Stimulated activated CD4-positive, alpha-beta T cell treated with anti-CD3 and anti-CD28 coated beads, Interleukin-1b, Interleukin-23, amount 100 ng/mL, for 1 hour (primary cell): ENCODE data around the gene ZNF48.
A peak's percentile ranks its signal among the peaks of the same experiment; 100 is the strongest.

ENCODE experiments used
- DNase-seq, 2 donors: peaks; one replicate each; pipeline ENCODE4 v3.0.0-alpha.2; 2020; ENCODE audit warnings: low read depth in 2 of 2

The ZNF48 gene

DNA sequence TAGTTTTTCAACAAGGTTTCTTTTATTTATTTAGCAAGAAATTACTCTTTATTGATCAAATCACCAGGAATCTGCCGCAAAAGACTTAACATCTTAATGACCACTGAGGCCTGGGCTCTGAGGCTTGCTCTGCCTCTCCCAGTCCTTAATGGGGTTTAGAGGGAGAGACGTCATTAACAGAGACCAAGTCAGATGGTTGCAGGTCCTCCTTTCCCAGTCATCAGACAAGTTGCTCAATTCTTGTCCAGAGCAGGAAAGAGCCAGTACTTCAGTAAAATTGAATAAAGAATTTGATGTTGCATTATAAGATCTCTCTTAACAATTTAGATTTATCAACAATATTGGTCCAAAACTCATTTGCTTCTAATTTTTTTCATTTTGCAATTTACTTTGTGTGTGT is 48.4 kb downstream of the ZNF48 start:
- DNase-seq, result no peak

DNA sequence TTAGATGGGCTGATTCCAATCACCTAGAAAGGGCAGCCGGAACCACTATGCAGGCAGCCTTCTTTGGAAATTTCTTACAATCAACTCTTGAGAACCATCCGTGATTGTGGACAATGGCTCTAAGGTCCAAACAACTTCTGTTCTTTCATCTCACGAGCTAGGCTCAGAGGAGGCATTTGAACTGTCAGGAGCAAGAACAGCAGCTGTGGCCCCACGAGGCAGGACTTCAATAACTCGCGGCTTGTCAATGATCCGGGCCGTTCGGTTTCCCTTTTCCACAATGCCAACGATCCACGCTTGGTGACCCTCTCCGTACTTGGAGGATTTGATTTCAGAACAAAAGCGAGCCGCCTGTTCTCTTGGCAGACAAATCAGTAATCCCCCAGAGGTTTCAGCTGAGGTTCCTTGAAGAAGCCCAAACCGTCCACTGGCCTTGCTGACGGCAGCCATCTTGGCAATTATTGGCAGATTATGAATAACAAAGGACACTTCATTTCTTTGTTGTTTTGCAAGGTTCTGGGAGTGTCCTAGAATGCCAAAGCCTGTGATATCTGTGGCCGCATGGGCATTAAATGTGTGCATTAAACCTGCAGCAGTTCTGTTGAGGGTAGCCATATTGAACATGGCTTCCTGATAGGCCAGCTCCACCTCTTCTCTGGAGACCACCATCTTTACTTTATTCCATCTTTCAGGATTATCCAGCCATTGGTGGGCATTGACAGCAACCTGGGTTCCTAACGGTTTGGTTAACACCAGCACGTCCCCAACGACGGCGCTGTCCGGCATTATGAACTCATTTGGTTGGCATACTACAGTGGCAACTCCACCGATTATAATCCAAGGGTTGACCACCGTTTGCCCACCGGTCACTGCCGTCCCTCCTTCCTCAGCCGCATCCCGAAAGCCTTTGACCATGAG is 49.3 kb downstream of the ZNF48 start:
- DNase-seq, result no peak

DNA sequence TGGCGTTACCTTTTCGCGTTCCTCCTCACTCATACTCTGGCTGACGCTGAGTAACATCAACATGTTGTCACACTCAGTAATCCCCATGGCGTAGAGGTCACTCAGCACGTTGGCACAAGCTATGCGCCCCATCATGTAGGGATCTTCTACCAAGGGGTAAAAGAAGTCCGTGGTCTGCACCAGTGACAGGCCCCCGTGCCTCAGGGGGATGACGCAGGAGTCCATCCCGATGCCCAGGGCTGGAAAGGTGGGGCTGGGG is 49.9 kb downstream of the ZNF48 start:
- DNase-seq, result no peak

DNA sequence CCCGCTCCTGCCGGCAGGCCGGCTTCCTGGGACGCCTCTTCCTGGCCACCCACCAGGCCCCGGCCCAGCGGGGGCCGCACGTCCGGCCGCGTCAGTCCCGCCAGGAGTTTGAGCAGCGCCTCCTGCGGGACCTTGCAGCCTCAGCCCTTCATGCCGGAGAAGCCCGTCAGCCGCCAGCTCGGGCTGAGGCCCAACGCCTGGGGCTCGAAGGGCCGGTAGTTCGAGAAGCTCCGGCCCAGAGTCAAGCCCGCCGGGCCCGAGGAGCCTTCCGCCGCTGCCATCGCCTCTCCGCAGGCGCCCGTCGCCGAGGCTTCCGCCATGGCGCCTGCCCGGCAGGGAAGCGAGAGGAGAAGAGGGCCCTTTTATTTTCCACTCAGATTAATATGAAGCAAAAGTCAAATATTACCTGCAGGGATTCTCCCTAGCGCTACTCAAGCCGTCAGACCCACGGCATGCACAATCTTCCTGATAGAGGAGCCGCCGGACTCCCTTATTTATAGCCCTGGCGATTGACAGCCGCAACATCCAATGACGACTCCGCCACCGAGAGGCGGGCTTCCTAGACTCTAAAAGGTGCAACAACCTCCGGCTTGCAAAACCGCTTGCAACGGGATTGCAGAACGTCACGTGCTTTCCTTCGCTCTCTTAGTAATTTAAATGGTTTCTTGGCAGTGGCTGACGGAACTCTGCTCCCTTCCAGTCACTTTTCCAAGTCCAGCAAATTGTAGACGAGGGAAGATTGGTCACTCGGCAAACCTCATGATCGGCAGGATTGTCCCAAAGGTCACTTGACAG is 50.4 kb downstream of the ZNF48 start, which contains the start of gene SEPHS2:
Gene SEPHS2, minus strand, starts transcription at position 467 of the 795 bp plus-strand sequence. Its CDS starts 147 bp downstream, at position 320.
- peak; percentile 85 to 92 for DNase-seq

DNA sequence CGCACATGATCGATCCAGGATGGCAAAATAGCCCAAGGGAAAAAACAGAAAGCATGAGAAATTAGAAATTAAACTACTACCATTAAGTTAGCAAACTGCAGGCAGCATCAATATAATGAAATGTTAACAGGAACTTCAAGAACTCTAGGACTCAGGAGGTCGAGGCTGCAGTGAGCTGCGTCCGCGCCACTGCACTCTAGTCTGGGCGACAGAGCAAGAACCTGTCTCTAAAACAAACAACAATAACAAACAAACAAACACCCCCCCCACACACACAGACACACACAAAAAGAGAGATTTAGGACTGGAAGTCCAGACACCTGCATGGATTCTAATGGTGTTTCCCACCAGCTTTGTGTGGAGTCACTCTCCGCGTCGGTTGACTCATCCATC is 51.0 kb downstream of the ZNF48 start:
- no peak for DNase-seq

DNA sequence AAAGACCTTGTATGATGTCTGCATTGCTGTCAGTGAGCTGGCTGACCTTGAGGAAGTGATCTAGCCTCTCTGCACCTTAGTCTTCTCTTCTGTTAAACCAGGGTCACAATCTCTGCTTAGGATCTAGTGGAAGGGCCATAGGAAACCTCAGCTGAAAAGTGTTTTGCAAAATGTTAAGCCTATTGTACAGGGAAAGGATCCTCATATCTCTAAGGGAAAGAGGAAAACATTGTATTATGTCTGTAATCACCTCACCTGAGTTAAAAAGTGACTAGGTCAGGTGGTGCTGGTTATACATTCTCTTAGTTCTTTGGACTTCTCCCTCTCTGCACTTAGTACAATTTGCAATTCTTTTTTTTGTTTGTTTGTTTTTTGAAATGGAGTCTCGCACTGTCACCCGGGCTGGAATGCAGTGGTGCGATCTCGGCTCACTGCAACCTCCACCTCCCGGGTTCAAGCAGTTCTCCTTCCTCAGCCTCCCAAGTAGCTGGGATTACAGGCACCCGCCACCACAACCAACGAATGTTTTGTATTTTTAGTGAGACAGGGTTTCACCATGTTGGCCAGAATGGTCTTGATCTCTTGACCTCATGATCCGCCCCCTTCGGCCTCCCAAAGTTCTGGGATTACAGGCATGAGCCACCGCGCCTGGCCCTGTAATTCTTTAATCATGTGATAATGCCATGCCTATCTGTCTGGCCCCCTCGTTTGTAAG is 52.4 kb downstream of the ZNF48 start:
- DNase-seq, result no peak

DNA sequence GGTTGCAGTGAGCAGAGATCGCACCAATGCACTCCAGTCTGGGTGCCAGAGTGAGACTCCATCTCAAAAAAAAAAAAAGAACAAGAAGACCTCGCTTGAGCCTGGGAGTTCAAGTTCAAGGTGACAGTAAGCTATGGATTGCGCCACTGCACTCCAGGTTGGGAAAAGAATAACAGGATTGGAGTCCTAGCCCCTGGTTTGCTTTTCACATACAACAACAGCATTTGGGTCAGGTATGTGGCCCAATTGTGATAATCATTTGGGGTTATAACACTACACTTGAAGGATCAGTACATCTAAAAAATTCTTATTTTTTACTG is 53.9 kb downstream of the ZNF48 start:
- no peak for DNase-seq
